Measurements from ENCODE around the gene C6orf132. TPM values are rescaled to one million over a fixed set of nuclear protein-coding genes. Genes with fewer than 3 reads are reported as not detected.

The C6orf132 gene
- total RNA-seq, 4 donors from 2014 or later = 0.05 to 0.16 TPM; not detected in 2

- H3K4me3 ChIP-seq = no peak overlapping the region
- intact Hi-C loops (cut with DNase I; ENCODE audit: low total_unique reads) (no loop called here), in situ Hi-C loops (cut with MboI; ENCODE audit: low sequenced_read_pairs in 4 of 4) (no loop called here)
- DNase-seq (no peak), ATAC-seq (no peak)
- peaks cover 0 to 2% of the 10 kb centered on the region in 2 donors for H3K4me1 ChIP-seq
- no peaks in the 10 kb centered on the region for H3K9me3 ChIP-seq
- no peaks in the 10 kb centered on the region for H3K36me3 ChIP-seq
- no peak overlapping the region for H3K27ac ChIP-seq
- H3K27me3 ChIP-seq = no peaks in the 10 kb centered on the region
- TF ChIP-seq, protein P1, sequence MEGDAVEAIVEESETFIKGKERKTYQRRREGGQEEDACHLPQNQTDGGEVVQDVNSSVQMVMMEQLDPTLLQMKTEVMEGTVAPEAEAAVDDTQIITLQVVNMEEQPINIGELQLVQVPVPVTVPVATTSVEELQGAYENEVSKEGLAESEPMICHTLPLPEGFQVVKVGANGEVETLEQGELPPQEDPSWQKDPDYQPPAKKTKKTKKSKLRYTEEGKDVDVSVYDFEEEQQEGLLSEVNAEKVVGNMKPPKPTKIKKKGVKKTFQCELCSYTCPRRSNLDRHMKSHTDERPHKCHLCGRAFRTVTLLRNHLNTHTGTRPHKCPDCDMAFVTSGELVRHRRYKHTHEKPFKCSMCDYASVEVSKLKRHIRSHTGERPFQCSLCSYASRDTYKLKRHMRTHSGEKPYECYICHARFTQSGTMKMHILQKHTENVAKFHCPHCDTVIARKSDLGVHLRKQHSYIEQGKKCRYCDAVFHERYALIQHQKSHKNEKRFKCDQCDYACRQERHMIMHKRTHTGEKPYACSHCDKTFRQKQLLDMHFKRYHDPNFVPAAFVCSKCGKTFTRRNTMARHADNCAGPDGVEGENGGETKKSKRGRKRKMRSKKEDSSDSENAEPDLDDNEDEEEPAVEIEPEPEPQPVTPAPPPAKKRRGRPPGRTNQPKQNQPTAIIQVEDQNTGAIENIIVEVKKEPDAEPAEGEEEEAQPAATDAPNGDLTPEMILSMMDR (IDR thresholded peaks at IDR 0.05 in 4 of 5, conservative IDR thresholded peaks at IDR 0.05 in 1 of 5) = no peak
- TF ChIP-seq POLR2A (IDR thresholded peaks at IDR 0.05) = no peak
Observed at GRCh38 chr6:42123379-42124103, 18.9 kb downstream of the C6orf132 start.

GRCh38 chr6:42120895-42121865 lies 21.2 kb downstream of the C6orf132 start:
- H3K4me1 ChIP-seq = peaks cover 3 to 6% of the 10 kb centered on the region in 2 donors
- no peak for DNase-seq
- no peak overlapping the region for H3K4me3 ChIP-seq
- H3K27ac ChIP-seq = no peak overlapping the region
- H3K9me3 ChIP-seq = no peaks in the 10 kb centered on the region
- no peaks in the 10 kb centered on the region for H3K36me3 ChIP-seq
- intact Hi-C loops (cut with DNase I; ENCODE audit: low total_unique reads) = no loop called here
- in situ Hi-C loops (cut with MboI; ENCODE audit: low sequenced_read_pairs in 4 of 4) = no loop called here
- no peaks in the 10 kb centered on the region for H3K27me3 ChIP-seq
- ATAC-seq = no peak
- TF ChIP-seq POLR2A (IDR thresholded peaks at IDR 0.05) = no peak
- TF ChIP-seq, protein P1 (IDR thresholded peaks at IDR 0.05 in 4 of 5, conservative IDR thresholded peaks at IDR 0.05 in 1 of 5) = no peak

DNA sequence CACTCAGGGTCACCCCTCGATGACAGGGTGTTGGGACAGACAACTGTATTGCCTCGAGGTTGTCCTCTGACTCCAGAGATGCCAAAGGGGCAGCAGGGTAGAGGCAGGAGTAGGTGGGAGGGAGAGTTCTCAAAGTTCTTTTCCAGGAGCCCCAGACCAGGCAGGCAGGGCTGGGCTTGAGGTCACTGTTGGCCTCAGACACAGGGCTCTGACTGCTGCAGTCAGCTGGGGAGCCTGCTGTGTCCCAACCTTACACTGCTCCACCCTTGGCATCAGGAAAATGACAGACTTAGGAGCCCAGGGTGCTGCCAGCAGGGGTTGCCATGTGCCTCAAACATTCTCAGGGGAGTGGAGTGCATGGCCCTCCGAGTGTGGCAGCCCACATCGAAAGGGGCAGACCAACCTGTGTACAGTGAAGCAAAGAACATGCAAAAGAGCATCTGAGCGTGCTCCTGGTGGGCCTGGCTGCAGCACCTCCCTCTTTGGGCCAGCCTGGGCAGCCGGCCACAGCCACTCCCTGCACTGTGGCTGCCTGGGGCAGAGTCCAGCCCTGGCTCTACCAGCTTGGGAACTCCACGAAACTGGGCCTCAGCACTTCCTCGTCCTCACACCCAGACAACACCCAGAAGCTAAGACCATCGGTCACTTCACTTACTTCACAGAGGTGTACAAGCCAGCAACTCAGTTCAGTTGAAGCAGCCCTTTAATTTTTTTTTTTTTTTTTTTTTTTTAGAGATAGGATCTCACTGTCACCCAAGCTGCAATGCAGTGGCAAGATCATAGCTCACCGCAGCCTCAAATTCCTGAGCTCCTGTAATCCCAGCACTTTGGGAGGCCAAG lies 24.0 kb downstream of the C6orf132 start:
- peak; percentile 89 to 91 for ATAC-seq
- Histone ChIP-seq H3K36me3 (no peaks in the 10 kb centered on the region), H3K27ac (peak overlapping the region; percentile 39 to 85 (median 74)), H3K4me1 (peaks cover 3 to 6% of the 10 kb centered on the region in 2 donors), H3K27me3 (no peaks in the 10 kb centered on the region), H3K9me3 (no peaks in the 10 kb centered on the region), H3K4me3 (no peak overlapping the region)
- intact Hi-C loops (cut with DNase I; ENCODE audit: low total_unique reads) (no loop called here), in situ Hi-C loops (cut with MboI; ENCODE audit: low sequenced_read_pairs in 4 of 4) (no loop called here)
- DNase-seq = peak; percentile 66 to 85
- TF ChIP-seq, protein P1 (IDR thresholded peaks at IDR 0.05 in 4 of 5, conservative IDR thresholded peaks at IDR 0.05 in 1 of 5) = no peak

GRCh38 chr6:42117843-42118161 lies 24.6 kb downstream of the C6orf132 start:
- Histone ChIP-seq H3K9me3 (no peaks in the 10 kb centered on the region), H3K36me3 (no peaks in the 10 kb centered on the region), H3K4me1 (peaks cover 3 to 6% of the 10 kb centered on the region in 2 donors), H3K27ac (peak overlapping the region; percentile 39 to 85 (median 74)), H3K4me3 (no peak overlapping the region), H3K27me3 (no peaks in the 10 kb centered on the region)
- DNase-seq = no peak
- TF ChIP-seq, protein P1 (IDR thresholded peaks at IDR 0.05 in 4 of 5, conservative IDR thresholded peaks at IDR 0.05 in 1 of 5) = no peak
- TF ChIP-seq POLR2A (IDR thresholded peaks at IDR 0.05) = no peak
- intact Hi-C loops (cut with DNase I; ENCODE audit: low total_unique reads) (no loop called here), in situ Hi-C loops (cut with MboI; ENCODE audit: low sequenced_read_pairs in 4 of 4) (no loop called here)
- ATAC-seq = peak in 1 of 2 donors; percentile 79
